Liver (tissue), 10 donors: ENCODE data around the gene ARFRP1. TPM values are rescaled to one million over a fixed set of nuclear protein-coding genes. Genes with fewer than 3 reads are reported as not detected.
A peak's percentile ranks its signal among the peaks of the same experiment; 100 is the strongest.
"Not testable (repeated sequence)": the region's sequence is repeated elsewhere in the genome, so short reads cannot be mapped to it uniquely, and the experiment has no call there.

ENCODE experiments used
- DNase-seq: peaks from one replicate; pipeline ENCODE4 v3.0.0-alpha.2; 2017; ENCODE audit warnings: low spot score
- H3K27ac ChIP-seq, 2 donors: one replicate each; pipeline ENCODE4 v1.7.0; 2013; ENCODE audit warnings: inconsistent platforms in 2 of 2, low read length in 2 of 2, control low read depth in 1 of 2, low read depth in 1 of 2, mild to moderate bottlenecking in 1 of 2
- H3K27me3 ChIP-seq, 4 donors: one replicate each; pipeline versions ENCODE4 v1.6.1 to v1.7.0; 2013; ENCODE audit warnings: low read length in 3 of 4, inconsistent platforms in 1 of 4, mild to moderate bottlenecking in 1 of 4, moderate library complexity in 1 of 4; ENCODE audit not compliant: control insufficient read depth in 4 of 4, insufficient read depth in 4 of 4
- H3K36me3 ChIP-seq, 4 donors: one replicate each; pipeline versions ENCODE4 v1.6.1 to v1.7.0; 2013; ENCODE audit warnings: low read length in 3 of 4, mild to moderate bottlenecking in 3 of 4, low read depth in 1 of 4, moderate library complexity in 1 of 4; ENCODE audit not compliant: control insufficient read depth in 4 of 4, insufficient read depth in 3 of 4
- H3K4me1 ChIP-seq, 4 donors: one replicate each; pipeline versions ENCODE4 v1.6.1 to v1.7.0; 2013; ENCODE audit warnings: low read length in 3 of 4, mild to moderate bottlenecking in 3 of 4, moderate library complexity in 1 of 4; ENCODE audit not compliant: control insufficient read depth in 4 of 4, insufficient read depth in 4 of 4
- H3K4me3 ChIP-seq, 3 donors: one replicate each; pipeline versions ENCODE4 v1.6.1 to v1.7.0; 2013; ENCODE audit warnings: low read length in 3 of 3, control low read depth in 1 of 3, low read depth in 1 of 3, mild to moderate bottlenecking in 1 of 3
- H3K9ac ChIP-seq, 2 donors: one replicate each; pipeline ENCODE4 v1.7.0; 2013; ENCODE audit warnings: low read length in 2 of 2, mild to moderate bottlenecking in 2 of 2, moderate library complexity in 2 of 2, control low read depth in 1 of 2, low read depth in 1 of 2
- H3K9me3 ChIP-seq, 4 donors: one replicate each; pipeline versions ENCODE4 v1.6.1 to v1.7.0; 2013; ENCODE audit warnings: low read length in 3 of 4; ENCODE audit not compliant: control insufficient read depth in 4 of 4
- EGR1 ChIP-seq, 2 donors: IDR thresholded peaks; 2 replicates each; pipeline ENCODE4 v1.6.1; 2016 to 2018; ENCODE audit warnings: antibody characterized with exemption in 2 of 2, low read depth in 2 of 2
- NR2F2 ChIP-seq: IDR thresholded peaks from 2 replicates; pipeline ENCODE4 v1.6.1; 2016; ENCODE audit warnings: antibody characterized with exemption
- RAD21 ChIP-seq, 2 donors: IDR thresholded peaks; 2 replicates each; pipeline ENCODE4 v1.6.1; 2016; ENCODE audit warnings: antibody characterized with exemption in 2 of 2, mild to moderate bottlenecking in 2 of 2
- YY1 ChIP-seq: IDR thresholded peaks from 2 replicates; pipeline ENCODE4 v1.6.1; 2016; ENCODE audit warnings: antibody characterized with exemption, mild to moderate bottlenecking
- WGBS: extraction: QIAGEN DNeasy Blood & Tissue Kit; methylation state at CpG from one replicate; pipeline ENCODE4 v1.1.7; 2013; 5-methylcytosine and 5-hydroxymethylcytosine counted together
- polyA plus RNA-seq, 2 donors: library from polyadenylated mRNA; stranded (reverse) in 1 of 2; unstranded in 1 of 2; fragments of 200-250 nt in 1 of 2; fragments of >200 nt in 1 of 2; fragmentation: Nextera tagmentation in 1 of 2; extraction: Ambion mirVana in 1 of 2; gene quantifications; one replicate each; pipeline versions ENCODE4 v1.2.1 to v1.2.3, GENCODE V29; 2013 to 2015
- small RNA-seq: library from RNA; depleted of rRNA; stranded (forward); fragments of <200 nt; gene quantifications from one replicate; pipeline ENCODE3, GENCODE V24; 2014
- total RNA-seq, 2 donors: library from RNA; depleted of rRNA; stranded (reverse); fragments of >200 nt; gene quantifications; one replicate each; pipeline ENCODE4 v1.2.3, GENCODE V29; 2014
- TF ChIP-seq, protein P1 (sequence below): IDR thresholded peaks from 2 replicates; pipeline ENCODE4 v1.6.1; 2016; ENCODE audit warnings: antibody characterized with exemption
- TF ChIP-seq, protein P2 (sequence below): fragments of 150-350 bp; IDR thresholded peaks from 2 replicates; pipeline ENCODE4 v1.5.1; 2017; ENCODE audit warnings: improper control_type of control experiment, low read depth, low read length; ENCODE audit not compliant: missing input control
- TF ChIP-seq, protein P3 (sequence below): IDR thresholded peaks from 2 replicates; pipeline ENCODE4 v1.6.1; 2016; ENCODE audit warnings: antibody characterized with exemption, mild to moderate bottlenecking
- donor health status: healthy.
- donor health status: healthy.
- donor health status: healthy.
- donor health status: healthy.
- donor health status: healthy.

ARFRP1 gene
- total and polyA plus RNA-seq, 4 donors: 14.2 to 26.9 (median 20.5) TPM

GRCh38 chr20:63651942-63652191, 55.9 kb downstream of the ARFRP1 start:
- Histone ChIP-seq H3K4me1 (peaks cover 0 to 17% (median 6%) of the 10 kb centered on the region in 4 donors), H3K9ac (no peak overlapping the region), H3K4me3 (peak overlapping the region in 1 of 3 donors; percentile 50), H3K36me3 (no peaks in the 10 kb centered on the region), H3K27me3 (peaks cover 0 to 4% (median 0%) of the 10 kb centered on the region in 4 donors), H3K9me3 (no peaks in the 10 kb centered on the region), H3K27ac (no peak overlapping the region)
- no peak for TF ChIP-seq YY1
- no peak for TF ChIP-seq NR2F2
- WGBS: 16% methylated on average over 11 of the region's 11 CpGs
- no peak for DNase-seq

DNA sequence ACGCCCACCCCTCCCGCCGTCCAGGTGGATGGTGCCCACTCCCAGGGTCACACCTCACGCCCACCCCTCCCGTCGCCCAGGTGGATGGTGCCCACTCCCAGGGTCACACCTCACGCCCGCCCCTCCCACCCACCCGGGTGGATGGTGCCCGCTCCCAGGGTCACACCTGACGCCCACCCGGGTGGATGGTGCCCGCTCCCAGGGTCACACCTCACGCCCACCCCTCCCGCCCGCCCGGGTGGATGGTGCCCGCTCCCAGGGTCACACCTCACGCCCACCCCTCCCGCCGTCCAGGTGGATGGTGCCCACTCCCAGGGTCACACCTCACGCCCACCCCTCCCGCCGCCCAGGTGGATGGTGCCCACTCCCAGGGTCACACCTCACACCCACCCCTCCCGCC, 57.3 kb downstream of the ARFRP1 start:
- H3K27ac ChIP-seq, H3K9me3 ChIP-seq, H3K36me3 ChIP-seq, H3K27me3 ChIP-seq, DNase-seq, H3K9ac ChIP-seq, H3K4me3 ChIP-seq: not testable (repeated sequence)
- WGBS: 89% methylated on average over 25 of the region's 25 CpGs
- peaks cover 0 to 17% (median 6%) of the 10 kb centered on the region in 4 donors for H3K4me1 ChIP-seq

DNA sequence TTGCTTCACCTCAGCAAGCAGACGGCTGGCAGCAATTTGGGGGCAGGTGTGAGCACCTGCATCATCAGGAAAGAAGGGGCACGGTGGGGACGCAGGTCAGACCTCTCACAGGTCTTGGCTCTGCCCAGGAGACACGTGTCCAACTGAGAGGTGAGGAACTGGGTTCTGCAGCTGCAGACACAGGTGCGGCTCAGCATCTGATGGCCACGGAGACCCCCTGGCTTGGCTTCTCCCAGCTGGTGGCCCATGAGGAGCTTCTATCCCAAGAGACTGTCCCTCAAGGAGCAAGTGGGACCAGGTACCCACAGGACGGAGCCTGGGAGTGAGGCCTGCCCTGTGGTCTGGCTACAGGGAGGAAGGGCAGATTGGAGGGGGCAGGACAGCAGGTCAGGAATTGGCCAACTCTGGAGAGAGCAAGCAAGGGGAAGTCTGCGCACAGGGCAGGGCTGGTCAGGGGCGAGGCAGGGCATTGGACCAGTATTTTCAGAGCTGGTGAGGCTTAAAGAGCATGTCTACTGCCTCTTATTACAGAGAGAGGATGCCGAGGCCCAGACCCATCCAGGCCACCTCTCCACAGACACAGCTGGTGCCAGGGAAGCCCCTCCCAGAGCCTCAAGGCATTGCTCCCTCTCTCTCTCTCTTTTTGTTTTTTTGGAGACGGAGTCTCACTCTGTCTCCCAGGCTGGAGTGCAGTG, 58.7 kb downstream of the ARFRP1 start:
- Histone ChIP-seq H3K27me3 (peaks cover 0 to 4% (median 0%) of the 10 kb centered on the region in 4 donors), H3K4me3 (no peak overlapping the region), H3K9me3 (no peaks in the 10 kb centered on the region), H3K27ac (no peak overlapping the region), H3K36me3 (no peaks in the 10 kb centered on the region), H3K9ac (no peak overlapping the region), H3K4me1 (peaks cover 0 to 17% (median 6%) of the 10 kb centered on the region in 4 donors)
- 80% methylated on average over 11 of the region's 11 CpGs for WGBS
- TF ChIP-seq, protein P1, sequence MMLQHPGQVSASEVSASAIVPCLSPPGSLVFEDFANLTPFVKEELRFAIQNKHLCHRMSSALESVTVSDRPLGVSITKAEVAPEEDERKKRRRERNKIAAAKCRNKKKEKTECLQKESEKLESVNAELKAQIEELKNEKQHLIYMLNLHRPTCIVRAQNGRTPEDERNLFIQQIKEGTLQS: no peak
- TF ChIP-seq, protein P2, sequence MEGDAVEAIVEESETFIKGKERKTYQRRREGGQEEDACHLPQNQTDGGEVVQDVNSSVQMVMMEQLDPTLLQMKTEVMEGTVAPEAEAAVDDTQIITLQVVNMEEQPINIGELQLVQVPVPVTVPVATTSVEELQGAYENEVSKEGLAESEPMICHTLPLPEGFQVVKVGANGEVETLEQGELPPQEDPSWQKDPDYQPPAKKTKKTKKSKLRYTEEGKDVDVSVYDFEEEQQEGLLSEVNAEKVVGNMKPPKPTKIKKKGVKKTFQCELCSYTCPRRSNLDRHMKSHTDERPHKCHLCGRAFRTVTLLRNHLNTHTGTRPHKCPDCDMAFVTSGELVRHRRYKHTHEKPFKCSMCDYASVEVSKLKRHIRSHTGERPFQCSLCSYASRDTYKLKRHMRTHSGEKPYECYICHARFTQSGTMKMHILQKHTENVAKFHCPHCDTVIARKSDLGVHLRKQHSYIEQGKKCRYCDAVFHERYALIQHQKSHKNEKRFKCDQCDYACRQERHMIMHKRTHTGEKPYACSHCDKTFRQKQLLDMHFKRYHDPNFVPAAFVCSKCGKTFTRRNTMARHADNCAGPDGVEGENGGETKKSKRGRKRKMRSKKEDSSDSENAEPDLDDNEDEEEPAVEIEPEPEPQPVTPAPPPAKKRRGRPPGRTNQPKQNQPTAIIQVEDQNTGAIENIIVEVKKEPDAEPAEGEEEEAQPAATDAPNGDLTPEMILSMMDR: no peak
- TF ChIP-seq, protein P3, sequence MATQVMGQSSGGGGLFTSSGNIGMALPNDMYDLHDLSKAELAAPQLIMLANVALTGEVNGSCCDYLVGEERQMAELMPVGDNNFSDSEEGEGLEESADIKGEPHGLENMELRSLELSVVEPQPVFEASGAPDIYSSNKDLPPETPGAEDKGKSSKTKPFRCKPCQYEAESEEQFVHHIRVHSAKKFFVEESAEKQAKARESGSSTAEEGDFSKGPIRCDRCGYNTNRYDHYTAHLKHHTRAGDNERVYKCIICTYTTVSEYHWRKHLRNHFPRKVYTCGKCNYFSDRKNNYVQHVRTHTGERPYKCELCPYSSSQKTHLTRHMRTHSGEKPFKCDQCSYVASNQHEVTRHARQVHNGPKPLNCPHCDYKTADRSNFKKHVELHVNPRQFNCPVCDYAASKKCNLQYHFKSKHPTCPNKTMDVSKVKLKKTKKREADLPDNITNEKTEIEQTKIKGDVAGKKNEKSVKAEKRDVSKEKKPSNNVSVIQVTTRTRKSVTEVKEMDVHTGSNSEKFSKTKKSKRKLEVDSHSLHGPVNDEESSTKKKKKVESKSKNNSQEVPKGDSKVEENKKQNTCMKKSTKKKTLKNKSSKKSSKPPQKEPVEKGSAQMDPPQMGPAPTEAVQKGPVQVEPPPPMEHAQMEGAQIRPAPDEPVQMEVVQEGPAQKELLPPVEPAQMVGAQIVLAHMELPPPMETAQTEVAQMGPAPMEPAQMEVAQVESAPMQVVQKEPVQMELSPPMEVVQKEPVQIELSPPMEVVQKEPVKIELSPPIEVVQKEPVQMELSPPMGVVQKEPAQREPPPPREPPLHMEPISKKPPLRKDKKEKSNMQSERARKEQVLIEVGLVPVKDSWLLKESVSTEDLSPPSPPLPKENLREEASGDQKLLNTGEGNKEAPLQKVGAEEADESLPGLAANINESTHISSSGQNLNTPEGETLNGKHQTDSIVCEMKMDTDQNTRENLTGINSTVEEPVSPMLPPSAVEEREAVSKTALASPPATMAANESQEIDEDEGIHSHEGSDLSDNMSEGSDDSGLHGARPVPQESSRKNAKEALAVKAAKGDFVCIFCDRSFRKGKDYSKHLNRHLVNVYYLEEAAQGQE: no peak
- TF ChIP-seq RAD21 (IDR thresholded peaks at IDR 0.05) (no peak), EGR1 (IDR thresholded peaks at IDR 0.05; ENCODE audit: low read depth in 2 of 2) (no peak)
- no peak for DNase-seq

Small RNA genes within 50 kb of the gene (small RNA-seq; reads per million reads assigned to genes)
- gene LIME1: not detected
- not detected for gene TNFRSF6B

Other genes with a start within 250 kb of the ARFRP1 start
- gene KCNQ2, start 235.3 kb downstream of the ARFRP1 start, total RNA-seq: not detected
- not detected for gene KCNQ2, start 235.3 kb downstream of the ARFRP1 start, polyA plus RNA-seq
- under 1 TPM in 1 of 2 donors, not detected in 1; 0.05 TPM for gene EEF1A2, start 208.9 kb downstream of the ARFRP1 start, total RNA-seq
- under 1 TPM in 1 of 2 donors, not detected in 1; 0.12 TPM for gene EEF1A2, start 208.9 kb downstream of the ARFRP1 start, polyA plus RNA-seq
- gene PPDPF, start 187.2 kb downstream of the ARFRP1 start, total RNA-seq: 10 to 100 TPM; 25.1 to 25.5 TPM
- gene PPDPF, start 187.2 kb downstream of the ARFRP1 start, polyA plus RNA-seq: 100 to 1,000 TPM in 1 of 2 donors, 1 to 10 TPM in 1; 8.3 to 196 TPM
- gene PTK6, start 170.6 kb downstream of the ARFRP1 start, total RNA-seq: 1 to 10 TPM in 1 of 2 donors, under 1 TPM in 1; 0.05 to 1.2 TPM
- gene PTK6, start 170.6 kb downstream of the ARFRP1 start, polyA plus RNA-seq: under 1 TPM; 0.11 to 0.36 TPM
- gene SRMS, start 160.2 kb downstream of the ARFRP1 start, total RNA-seq: not detected
- gene SRMS, start 160.2 kb downstream of the ARFRP1 start, polyA plus RNA-seq: not detected
- gene FNDC11, start 153.8 kb downstream of the ARFRP1 start, total RNA-seq: under 1 TPM in 1 of 2 donors, not detected in 1; under 0.01 TPM
- under 1 TPM in 1 of 2 donors, not detected in 1; 0.01 TPM for gene FNDC11, start 153.8 kb downstream of the ARFRP1 start, polyA plus RNA-seq
- 10 to 100 TPM; 21.3 to 26.6 TPM for gene HELZ2, start 133.7 kb downstream of the ARFRP1 start, total RNA-seq
- 1 to 10 TPM; 3.7 to 9.6 TPM for gene HELZ2, start 133.7 kb downstream of the ARFRP1 start, polyA plus RNA-seq
- gene GMEB2, start 80.9 kb downstream of the ARFRP1 start, total RNA-seq: 1 to 10 TPM; 6.6 to 8.6 TPM
- 1 to 10 TPM; 1.3 to 4.0 TPM for gene GMEB2, start 80.9 kb downstream of the ARFRP1 start, polyA plus RNA-seq
- gene STMN3, start 54.6 kb downstream of the ARFRP1 start, total RNA-seq: 1 to 10 TPM in 1 of 2 donors, under 1 TPM in 1; 0.67 to 2.9 TPM
- 1 to 10 TPM in 1 of 2 donors, under 1 TPM in 1; 0.42 to 1.2 TPM for gene STMN3, start 54.6 kb downstream of the ARFRP1 start, polyA plus RNA-seq
- gene RTEL1, start 49.7 kb downstream of the ARFRP1 start, total RNA-seq: 10 to 100 TPM; 10.4 to 16.9 TPM
- 1 to 10 TPM; 3.7 to 4.3 TPM for gene RTEL1, start 49.7 kb downstream of the ARFRP1 start, polyA plus RNA-seq
- gene TNFRSF6B, start 11.3 kb downstream of the ARFRP1 start, total RNA-seq: under 1 TPM in 1 of 2 donors, not detected in 1; 0.09 TPM
- under 1 TPM in 1 of 2 donors, not detected in 1; 0.73 TPM for gene TNFRSF6B, start 11.3 kb downstream of the ARFRP1 start, polyA plus RNA-seq
- gene ZGPAT, start 63 bp upstream of the ARFRP1 start, total RNA-seq: 10 to 100 TPM; 10.3 to 14.7 TPM
- 10 to 100 TPM; 26.2 to 90.5 TPM for gene ZGPAT, start 63 bp upstream of the ARFRP1 start, polyA plus RNA-seq
- gene LIME1, start 28.7 kb upstream of the ARFRP1 start, total RNA-seq: 10 to 100 TPM; 21.2 to 50.4 TPM
- 10 to 100 TPM; 52.8 to 69.0 TPM for gene LIME1, start 28.7 kb upstream of the ARFRP1 start, polyA plus RNA-seq
- gene SLC2A4RG, start 31.8 kb upstream of the ARFRP1 start, total RNA-seq: 10 to 100 TPM; 22.2 to 27.9 TPM
- gene SLC2A4RG, start 31.8 kb upstream of the ARFRP1 start, polyA plus RNA-seq: 10 to 100 TPM; 31.0 to 39.7 TPM
- 10 to 100 TPM in 1 of 2 donors, 1 to 10 TPM in 1; 8.2 to 12.1 TPM for gene ZBTB46, start 123.3 kb upstream of the ARFRP1 start, total RNA-seq
- gene ZBTB46, start 123.3 kb upstream of the ARFRP1 start, polyA plus RNA-seq: 1 to 10 TPM in 1 of 2 donors, under 1 TPM in 1; 0.79 to 1.2 TPM
- gene ABHD16B, start 153.5 kb upstream of the ARFRP1 start, total RNA-seq: not detected
- gene ABHD16B, start 153.5 kb upstream of the ARFRP1 start, polyA plus RNA-seq: under 1 TPM in 1 of 2 donors, not detected in 1; 0.10 TPM
- gene TPD52L2, start 157.3 kb upstream of the ARFRP1 start, total RNA-seq: 10 to 100 TPM; 25.3 to 31.2 TPM
- gene TPD52L2, start 157.3 kb upstream of the ARFRP1 start, polyA plus RNA-seq: 10 to 100 TPM; 12.3 to 33.0 TPM
- 10 to 100 TPM; 22.4 to 28.6 TPM for gene DNAJC5, start 187.2 kb upstream of the ARFRP1 start, total RNA-seq
- 10 to 100 TPM in 1 of 2 donors, 1 to 10 TPM in 1; 8.2 to 15.0 TPM for gene DNAJC5, start 187.2 kb upstream of the ARFRP1 start, polyA plus RNA-seq
- 10 to 100 TPM; 16.4 to 20.4 TPM for gene UCKL1, start 248.4 kb upstream of the ARFRP1 start, total RNA-seq
- 10 to 100 TPM; 16.4 to 20.1 TPM for gene UCKL1, start 248.4 kb upstream of the ARFRP1 start, polyA plus RNA-seq